Tibial artery (tissue), 4 donors: ENCODE measurements around the gene SHH.
"Not testable (repeated sequence)": the region's sequence is repeated elsewhere in the genome, so short reads cannot be mapped to it uniquely, and the experiment has no call there.

ENCODE experiments used
- DNase-seq, 2 donors: peaks; one replicate each; pipeline ENCODE4 v3.0.0-alpha.2; 2019
- H3K27ac ChIP-seq, 2 donors: fragments of 200-600 bp; sonication (generic) in 1 of 2; 1 replicate in 1 of 2; 2 replicates in 1 of 2; pipeline ENCODE4 v1.5.1; 2018 to 2019; ENCODE audit warnings: mild to moderate bottlenecking in 1 of 2
- H3K27me3 ChIP-seq, 2 donors: fragments of 200-600 bp; sonication (generic) in 1 of 2; one replicate each; pipeline versions ENCODE4 v1.5.1 to v1.6.0; 2016 to 2019
- H3K36me3 ChIP-seq, 3 donors: fragments of 200-600 bp; sonication (generic) in 2 of 3; one replicate each; pipeline ENCODE4 v1.5.1; 2016 to 2019; ENCODE audit warnings: mild to moderate bottlenecking in 2 of 3
- H3K4me1 ChIP-seq, 4 donors: fragments of 200-600 bp; sonication (generic) in 2 of 4; 1 replicate in 3 of 4; 2 replicates in 1 of 4; pipeline ENCODE4 v1.5.1; 2016 to 2019
- H3K4me3 ChIP-seq, 2 donors: fragments of 200-600 bp; sonication (generic) in 1 of 2; 1 replicate in 1 of 2; 2 replicates in 1 of 2; pipeline ENCODE4 v1.5.1; 2018 to 2019; ENCODE audit warnings: mild to moderate bottlenecking in 2 of 2
- H3K9me3 ChIP-seq, 3 donors: fragments of 200-600 bp; sonication (generic) in 1 of 3; one replicate each; pipeline ENCODE4 v1.5.1; 2016 to 2019
- CTCF ChIP-seq, 2 experiments: fragments of 200-600 bp in 1 of 2; fragments of 450-650 bp in 1 of 2; IDR thresholded peaks; one replicate each; pipeline ENCODE4 v1.5.1; 2017 to 2019; ENCODE audit warnings: antibody characterized with exemption in 2 of 2, mild to moderate bottlenecking in 1 of 2, moderate library complexity in 1 of 2
- intact Hi-C: fragments of 100-400 bp; cut with DNase I; formaldehyde crosslinking; loops from one replicate; pipeline ENCODE4 v1.15.0; 2023; ENCODE audit warnings: low total_unique reads

Gene SHH

GRCh38 chr7:155840909-155841308, 28.6 kb upstream of the SHH start:
- H3K4me3 ChIP-seq: no peak overlapping the region
- H3K9me3 ChIP-seq: no peaks in the 10 kb centered on the region
- no peaks in the 10 kb centered on the region for H3K36me3 ChIP-seq
- no peaks in the 10 kb centered on the region for H3K4me1 ChIP-seq
- H3K27ac ChIP-seq: no peak overlapping the region
- peak in 1 of 2 donors; percentile 6 for DNase-seq
- TF ChIP-seq CTCF (IDR thresholded peaks at IDR 0.05): no peak
- intact Hi-C loops: no loop called here
- H3K27me3 ChIP-seq: peaks cover 0 to 24% of the 10 kb centered on the region in 2 donors

GRCh38 chr7:155840262-155840885, 28.1 kb upstream of the SHH start:
- H3K27me3 ChIP-seq: peaks cover 0 to 29% of the 10 kb centered on the region in 2 donors

GRCh38 chr7:155839461-155839860, 27.2 kb upstream of the SHH start:
- H3K27me3 ChIP-seq: peaks cover 0 to 24% of the 10 kb centered on the region in 2 donors
- intact Hi-C loops: no loop called here

More at GRCh38 chr7:155840262-155840885, 28.1 kb upstream of the SHH start:
- H3K27ac ChIP-seq: no peak overlapping the region
- H3K9me3 ChIP-seq: no peaks in the 10 kb centered on the region
- DNase-seq: peak in 1 of 2 donors; percentile 40
- intact Hi-C loops: no loop called here
- no peak overlapping the region for H3K4me3 ChIP-seq
- no peaks in the 10 kb centered on the region for H3K4me1 ChIP-seq
- no peaks in the 10 kb centered on the region for H3K36me3 ChIP-seq
- TF ChIP-seq CTCF (IDR thresholded peaks at IDR 0.05): no peak

GRCh38 chr7:155838312-155838711, 26.0 kb upstream of the SHH start:
- H3K4me1 ChIP-seq, H3K9me3 ChIP-seq, H3K4me3 ChIP-seq, intact Hi-C loops, H3K36me3 ChIP-seq, H3K27ac ChIP-seq: not testable (repeated sequence)
- DNase-seq: peak in 1 of 2 donors; percentile 12
- peaks cover 0 to 15% of the 10 kb centered on the region in 2 donors for H3K27me3 ChIP-seq

More at GRCh38 chr7:155839461-155839860, 27.2 kb upstream of the SHH start:
- Histone ChIP-seq H3K4me1 (no peaks in the 10 kb centered on the region), H3K4me3 (no peak overlapping the region), H3K36me3 (no peaks in the 10 kb centered on the region), H3K9me3 (no peaks in the 10 kb centered on the region), H3K27ac (no peak overlapping the region)
- TF ChIP-seq CTCF (IDR thresholded peaks at IDR 0.05): no peak
- DNase-seq: peak in 1 of 2 donors; percentile 19

GRCh38 chr7:155837126-155837479, 24.8 kb upstream of the SHH start:
- peaks cover 0 to 12% of the 10 kb centered on the region in 2 donors for H3K27me3 ChIP-seq
- no peak overlapping the region for H3K27ac ChIP-seq
- no peaks in the 10 kb centered on the region for H3K36me3 ChIP-seq
- no peak overlapping the region for H3K4me3 ChIP-seq
- no peaks in the 10 kb centered on the region for H3K4me1 ChIP-seq
- intact Hi-C loops: no loop called here
- H3K9me3 ChIP-seq: no peaks in the 10 kb centered on the region
- no peak for DNase-seq
- TF ChIP-seq CTCF (IDR thresholded peaks at IDR 0.05): no peak

GRCh38 chr7:155836216-155837125, 24.2 kb upstream of the SHH start:
- no peak for TF ChIP-seq CTCF (IDR thresholded peaks at IDR 0.05)
- no peak overlapping the region for H3K27ac ChIP-seq

More at GRCh38 chr7:155836216-155837125, 24.2 kb upstream of the SHH start:
- no peaks in the 10 kb centered on the region for H3K36me3 ChIP-seq
- H3K9me3 ChIP-seq: no peaks in the 10 kb centered on the region
- intact Hi-C loops: no loop called here
- H3K27me3 ChIP-seq: peaks cover 0 to 16% of the 10 kb centered on the region in 2 donors
- H3K4me1 ChIP-seq: no peaks in the 10 kb centered on the region
- DNase-seq: peak in 1 of 2 donors; percentile 40
- H3K4me3 ChIP-seq: no peak overlapping the region
